HuH-7 (cell line): ENCODE data around the gene C22orf39.
A peak's percentile ranks its signal among the peaks of the same experiment; 100 is the strongest.
"Not testable (repeated sequence)": the region's sequence is repeated elsewhere in the genome, so short reads cannot be mapped to it uniquely, and the experiment has no call there.

Source experiments
- DNase-seq: peaks from one replicate; pipeline ENCODE4 v3.0.0; 2011; ENCODE audit warnings: low spot score

C22orf39 gene

DNA sequence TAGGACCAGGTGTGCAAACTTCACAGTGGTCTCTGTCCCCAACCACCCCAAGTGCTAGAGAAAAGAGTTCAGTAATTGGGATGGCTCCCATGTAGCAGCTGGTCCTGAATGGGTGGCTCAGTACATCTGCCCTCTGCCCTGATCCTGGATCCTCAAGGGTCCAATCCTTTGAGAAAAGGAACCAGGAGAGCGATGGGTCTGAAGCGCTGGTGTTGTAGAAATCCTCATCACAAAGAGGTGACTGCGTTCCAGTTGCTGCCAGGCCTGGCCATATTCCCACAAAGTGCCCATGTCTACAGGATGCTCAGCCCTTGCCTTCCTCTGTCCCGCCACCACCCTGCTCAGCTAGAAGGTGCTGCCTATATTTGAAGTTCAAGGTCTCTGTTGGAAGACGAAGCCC lies 6.2 kb upstream of the C22orf39 start:
- no peak for DNase-seq

DNA sequence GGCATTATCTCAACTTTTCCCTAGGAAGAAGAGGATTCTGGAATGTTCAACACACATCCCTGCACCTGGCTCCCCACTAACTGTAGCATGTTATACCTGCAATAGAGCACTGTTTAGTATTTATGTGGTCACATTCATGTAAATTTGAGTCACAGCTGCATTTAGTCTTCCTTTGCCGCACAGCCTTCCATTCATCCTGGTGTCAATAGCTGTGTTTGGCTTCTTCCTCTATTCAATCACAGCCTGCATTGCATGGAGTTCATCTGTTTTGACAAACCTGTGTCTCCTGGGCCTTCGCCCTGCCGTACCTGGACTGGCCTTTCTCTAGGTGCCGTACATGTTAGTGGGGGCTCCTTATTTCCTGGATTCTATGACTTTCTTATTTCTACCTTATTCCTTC lies 4.1 kb upstream of the C22orf39 start:
- no peak for DNase-seq

DNA sequence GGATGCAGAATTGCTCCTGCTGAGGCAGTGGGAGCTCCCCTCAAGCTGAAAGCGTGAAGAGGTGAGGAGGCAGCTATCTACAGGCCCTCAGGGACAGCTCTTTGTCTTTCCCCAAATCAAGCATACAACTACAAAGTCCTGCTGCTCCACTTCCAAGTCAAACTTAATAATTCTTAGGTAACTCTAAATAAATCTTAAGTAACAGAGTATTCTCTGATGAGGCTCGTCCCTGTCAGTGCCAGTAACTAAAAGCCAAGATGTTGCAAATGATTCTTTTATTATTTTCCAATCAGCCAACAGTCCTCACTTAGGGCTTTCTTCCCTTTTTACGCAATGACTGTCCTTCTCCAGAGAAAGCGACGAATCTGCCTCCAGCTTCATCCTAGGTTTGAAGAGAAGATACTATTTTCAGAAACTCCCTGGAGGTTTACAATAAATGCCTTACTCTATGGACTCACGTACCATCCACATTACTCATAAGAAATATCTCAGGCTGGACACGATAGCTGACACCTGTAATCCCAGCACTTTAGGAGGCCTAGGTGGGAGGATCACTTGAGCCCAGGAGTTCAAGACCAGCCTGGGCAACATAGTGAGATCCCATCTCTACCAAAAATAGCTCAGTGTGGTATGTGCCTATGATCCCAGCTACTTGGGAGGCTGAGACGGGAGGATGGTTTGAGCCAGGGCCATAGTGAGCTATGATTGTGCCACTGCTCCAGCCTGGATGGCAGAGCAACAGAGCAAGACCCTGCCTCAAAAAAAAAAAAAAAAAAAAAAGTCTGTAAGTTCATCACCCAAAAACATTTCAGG lies 3.1 kb upstream of the C22orf39 start:
- no peak for DNase-seq

DNA sequence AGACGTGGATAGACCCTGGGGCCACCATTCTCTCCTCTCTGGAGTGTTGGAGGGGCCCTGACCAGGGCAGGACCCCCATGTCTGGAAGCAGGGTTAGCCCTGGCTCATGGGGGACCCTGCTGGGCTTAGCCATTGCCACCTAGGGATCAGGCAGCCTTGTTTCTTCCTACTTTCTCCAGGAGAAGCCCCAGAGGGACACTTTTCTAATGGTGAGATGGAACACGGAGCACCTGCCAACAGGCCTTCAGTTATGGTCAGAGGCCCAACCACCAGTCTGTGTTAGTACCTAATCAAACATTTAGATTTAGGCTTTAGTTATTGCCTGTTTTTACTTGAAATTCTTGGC lies 1.9 kb upstream of the C22orf39 start:
- no peak for DNase-seq

DNA sequence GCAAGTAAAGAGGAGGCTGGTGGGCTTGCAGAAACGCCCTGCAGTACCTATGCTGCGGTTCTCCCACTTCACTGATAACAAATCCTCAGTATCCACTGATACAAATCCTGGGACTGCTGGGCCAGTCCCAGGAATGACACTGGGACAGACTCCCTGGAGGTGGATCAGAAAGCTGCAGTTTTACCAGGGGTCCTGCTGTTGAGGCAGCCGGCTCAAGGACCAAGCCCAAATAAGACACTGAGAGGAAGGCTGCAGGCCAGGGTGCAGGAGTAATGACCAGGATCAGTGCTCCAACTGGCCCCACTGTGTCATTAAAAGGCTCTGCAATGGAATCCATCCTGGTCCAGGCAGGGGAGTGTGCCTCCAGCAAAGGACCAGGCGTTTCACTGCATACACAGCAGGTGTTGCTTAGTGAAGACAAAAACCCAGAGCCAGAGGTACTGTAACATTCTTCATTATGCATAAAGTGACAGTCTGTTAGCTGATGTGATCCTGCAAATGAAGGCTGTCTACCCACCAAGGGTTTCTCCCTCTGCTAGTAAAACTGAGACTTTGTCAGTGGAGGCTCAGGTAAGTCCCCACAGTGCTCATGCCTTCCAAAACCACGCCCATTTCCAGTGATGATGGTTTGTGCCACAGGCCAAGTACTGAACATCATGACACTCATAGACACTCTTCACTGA lies 1.4 kb upstream of the C22orf39 start:
- DNase-seq = no peak

DNA sequence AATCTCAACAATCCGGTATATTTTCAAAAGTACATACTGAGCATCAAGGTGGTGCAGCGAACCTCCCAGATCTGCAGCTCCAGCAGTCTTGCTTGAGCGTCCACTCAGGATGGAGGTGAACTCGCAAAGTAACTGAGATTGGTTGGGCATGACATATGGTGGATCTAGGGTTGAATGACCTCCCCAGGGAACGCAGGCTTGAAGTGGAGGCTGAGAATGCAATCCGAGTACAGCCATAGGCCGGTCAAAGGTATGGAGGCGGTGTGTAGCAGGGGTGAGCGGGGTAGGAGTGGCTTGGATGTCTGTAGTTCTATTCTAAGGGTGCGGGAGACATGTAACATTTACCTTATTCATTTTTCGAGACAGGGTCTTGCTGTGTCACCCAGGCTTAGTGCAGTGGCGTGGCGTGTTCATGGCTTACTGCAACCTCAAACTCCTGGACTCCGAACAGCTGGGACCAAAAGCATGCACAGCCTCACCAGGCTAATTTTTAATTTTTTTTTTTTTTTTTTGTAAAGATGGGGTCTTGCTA lies 631 bp upstream of the C22orf39 start:
- peak; percentile 93 for DNase-seq

DNA sequence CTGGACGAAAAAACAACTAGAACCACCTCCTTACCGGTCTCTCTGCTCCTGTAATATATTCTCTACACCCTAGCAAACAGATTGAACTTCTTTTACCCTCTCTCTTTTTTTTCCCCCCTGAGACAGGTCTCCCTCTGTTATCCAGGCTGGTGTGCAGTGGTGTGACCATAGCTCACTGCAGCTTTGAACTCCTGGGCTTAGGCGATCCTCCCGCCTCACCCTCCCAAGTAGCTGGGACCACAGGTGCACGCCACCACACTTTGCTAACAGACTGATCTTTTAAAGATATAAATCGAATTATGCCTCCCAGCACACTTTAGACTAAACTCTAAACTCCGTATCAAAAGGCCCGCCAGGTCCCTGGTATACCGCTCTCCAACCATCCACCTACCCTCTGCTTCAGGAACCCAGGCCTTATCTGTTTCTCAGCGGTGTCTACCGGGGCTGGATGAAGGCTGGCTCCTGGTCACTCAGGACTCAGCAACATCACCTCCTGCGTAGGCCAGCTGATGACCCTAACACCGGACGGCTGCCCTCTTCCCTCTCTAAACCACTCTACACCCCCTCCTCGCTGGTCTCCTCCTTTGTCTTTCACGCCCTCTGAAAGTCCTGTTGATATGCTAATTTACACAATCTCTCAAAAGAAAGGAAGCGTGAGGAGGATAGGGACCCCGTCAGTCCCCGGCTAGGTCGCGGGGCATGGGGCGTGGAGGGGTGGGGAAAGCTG lies 745 bp downstream of the C22orf39 start:
- peak; percentile 25 for DNase-seq

DNA sequence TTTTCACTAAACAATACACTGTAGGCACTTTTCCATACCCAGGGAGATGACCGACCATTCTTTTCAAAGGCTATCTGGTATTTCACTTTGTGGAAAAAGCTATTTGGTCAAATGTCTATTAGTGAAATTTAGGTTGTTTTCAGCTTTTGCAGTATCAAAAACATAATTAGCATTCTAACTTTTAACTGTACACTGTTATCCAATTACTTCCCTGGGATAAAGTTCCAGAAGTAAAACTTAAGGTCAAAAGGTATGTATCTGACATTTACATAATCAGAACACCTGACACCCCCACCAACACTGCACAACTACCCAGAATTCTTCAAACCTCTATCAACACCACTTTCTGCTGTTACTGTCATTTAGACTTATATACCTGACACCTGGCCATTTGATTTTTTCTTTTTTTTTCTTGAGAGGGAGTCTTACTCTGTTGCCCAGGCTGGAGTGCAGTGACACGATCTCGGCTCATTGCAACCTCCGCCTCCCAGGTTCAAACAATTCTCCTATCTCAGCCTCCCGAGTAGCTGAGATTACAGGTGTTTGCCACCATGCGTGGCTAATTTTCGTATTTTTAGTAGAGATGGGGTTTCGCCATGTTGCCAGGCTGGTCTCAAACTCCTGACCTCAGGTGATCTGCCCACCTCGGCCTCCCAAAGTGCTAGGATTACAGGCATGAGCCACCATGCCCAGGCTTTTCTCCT lies 2.1 kb downstream of the C22orf39 start:
- DNase-seq = not testable (repeated sequence)

DNA sequence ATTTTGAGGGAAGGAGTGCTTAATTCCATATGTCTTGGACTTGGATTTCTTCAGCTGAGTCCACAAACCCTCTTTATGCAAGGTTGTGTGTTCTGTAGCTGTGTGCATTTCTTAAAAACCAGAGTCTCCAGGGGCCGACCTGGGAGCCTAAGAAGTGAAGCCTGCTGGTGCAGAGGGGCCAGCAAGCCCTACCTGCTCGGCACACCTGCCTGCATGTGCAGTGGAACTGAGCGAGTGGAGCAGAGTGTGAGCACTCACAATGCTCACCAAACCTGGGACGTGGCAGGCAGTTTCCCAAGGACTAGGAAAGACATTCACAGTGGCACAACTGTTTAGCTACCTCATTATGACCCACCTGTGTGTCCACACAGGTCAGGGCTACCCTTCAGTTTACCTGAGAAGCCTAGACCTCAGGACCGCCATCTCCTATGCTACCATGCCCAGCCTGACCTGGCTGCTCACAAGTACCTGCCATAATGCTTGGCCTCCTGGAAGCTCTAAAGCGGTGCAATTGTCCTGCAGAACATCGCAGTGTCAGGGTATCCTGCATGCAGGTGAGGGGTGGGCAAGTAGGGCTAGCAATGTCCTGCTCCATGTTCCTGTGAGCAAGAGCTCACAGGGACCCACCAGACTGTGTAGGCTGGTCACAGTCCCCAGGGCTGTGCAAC lies 3.8 kb downstream of the C22orf39 start:
- DNase-seq = no peak

DNA sequence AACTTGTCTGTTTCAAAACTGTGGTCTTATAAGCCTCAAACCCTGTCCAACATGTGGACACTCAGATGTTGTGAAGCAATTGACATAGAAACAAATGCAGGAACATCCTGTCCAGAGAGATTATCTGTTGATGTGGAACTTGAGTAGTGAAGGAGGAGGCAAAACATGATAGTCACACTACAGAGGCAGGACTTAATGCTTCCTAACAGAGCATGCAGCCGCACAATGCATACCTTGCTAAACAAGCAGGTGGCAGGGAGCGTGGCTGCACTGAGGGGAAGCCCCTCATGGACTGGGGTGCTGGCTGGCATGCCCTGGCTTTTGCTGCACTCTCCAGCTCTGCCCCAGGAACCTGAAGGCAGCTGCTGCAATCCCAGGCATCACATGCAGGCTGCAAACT lies 5.3 kb downstream of the C22orf39 start:
- no peak for DNase-seq

DNA sequence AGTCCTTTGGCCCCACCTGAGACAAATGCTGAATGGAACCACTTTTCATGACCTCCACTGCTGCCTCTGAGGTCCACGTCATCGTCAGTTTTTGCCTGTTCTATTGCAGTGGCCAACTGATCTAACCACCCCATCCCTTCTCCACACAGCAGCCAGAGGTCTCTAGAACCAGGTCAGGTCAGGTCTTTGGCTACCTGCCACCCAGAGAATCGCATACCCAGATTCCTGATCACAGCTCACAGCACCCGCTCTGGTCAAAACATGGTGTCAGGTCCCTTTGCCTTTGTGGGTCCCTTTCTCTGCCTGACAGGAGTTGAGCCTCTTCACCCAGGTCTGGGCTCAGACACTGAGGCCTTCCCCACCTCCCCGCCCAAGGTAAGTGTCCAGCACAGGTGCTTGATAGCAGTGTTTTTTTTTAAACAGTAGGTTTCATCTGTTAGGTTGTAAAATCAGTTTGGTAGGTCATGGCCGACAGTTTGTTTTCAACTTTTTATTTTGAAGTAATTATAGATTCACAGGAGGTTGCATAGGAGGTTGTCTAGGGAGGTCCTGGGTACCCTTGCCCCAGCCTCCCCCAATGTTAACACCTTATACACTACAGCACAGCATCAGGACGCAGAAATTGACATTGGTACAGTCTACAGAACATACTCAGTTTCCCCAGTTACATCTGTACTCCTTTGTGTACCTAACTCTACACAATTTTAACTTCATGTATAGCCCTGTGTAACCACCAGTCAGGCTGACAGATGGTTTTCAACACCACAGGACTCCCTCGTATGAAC lies 6.9 kb downstream of the C22orf39 start:
- DNase-seq = no peak

DNA sequence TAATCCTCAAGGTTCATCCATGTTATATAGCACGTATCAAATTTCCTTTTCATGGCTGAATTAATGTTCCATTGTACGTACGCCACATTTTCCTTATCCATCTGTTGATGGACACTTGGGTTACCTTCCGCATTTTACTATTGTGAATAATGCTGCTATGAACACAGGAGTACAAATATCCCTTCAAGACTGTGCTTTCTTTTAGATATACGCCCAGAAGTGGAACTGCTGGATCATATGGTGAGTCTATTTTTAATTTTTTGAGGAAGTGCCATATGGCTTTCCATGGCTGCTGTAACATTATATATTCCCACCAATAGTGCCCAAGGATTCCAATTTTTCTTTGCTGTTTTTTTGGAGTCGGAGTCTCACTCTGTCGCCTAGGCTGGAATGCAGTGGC lies 9.2 kb downstream of the C22orf39 start:
- no peak for DNase-seq

DNA sequence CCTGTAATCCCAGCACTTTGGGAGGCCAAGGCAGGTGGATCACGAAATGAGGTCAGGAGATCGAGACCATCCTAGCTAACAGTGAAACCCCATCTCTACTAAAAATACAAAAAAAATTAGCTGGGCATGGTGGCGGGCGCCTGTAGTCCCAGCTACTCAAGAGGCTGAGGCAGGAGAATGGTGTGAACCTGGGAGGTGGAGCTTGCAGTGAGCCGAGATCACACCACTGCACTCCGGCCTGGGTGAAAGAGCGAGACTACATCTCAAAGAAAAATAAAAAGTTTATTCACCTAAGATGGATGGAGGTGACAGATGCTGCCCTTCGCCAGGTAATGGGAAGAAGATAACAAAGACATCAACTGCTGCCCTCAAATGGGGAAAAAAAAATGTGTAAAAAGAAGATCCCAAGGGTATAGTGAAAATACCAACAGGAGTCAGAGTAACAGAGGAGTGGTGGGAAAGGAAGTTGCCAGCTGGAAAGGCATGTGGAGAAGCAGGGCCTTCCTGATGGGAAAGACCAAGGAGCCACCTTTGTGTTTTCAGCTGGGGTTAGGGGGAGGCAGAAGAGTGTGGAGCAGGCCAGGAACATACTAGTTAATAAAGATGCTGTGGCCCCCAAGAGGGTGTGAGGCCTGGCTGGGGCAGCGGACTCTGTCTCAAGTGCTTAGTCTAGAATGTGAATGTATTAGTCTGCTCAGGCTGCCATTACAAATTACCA lies 10.9 kb downstream of the C22orf39 start:
- not testable (repeated sequence) for DNase-seq

DNA sequence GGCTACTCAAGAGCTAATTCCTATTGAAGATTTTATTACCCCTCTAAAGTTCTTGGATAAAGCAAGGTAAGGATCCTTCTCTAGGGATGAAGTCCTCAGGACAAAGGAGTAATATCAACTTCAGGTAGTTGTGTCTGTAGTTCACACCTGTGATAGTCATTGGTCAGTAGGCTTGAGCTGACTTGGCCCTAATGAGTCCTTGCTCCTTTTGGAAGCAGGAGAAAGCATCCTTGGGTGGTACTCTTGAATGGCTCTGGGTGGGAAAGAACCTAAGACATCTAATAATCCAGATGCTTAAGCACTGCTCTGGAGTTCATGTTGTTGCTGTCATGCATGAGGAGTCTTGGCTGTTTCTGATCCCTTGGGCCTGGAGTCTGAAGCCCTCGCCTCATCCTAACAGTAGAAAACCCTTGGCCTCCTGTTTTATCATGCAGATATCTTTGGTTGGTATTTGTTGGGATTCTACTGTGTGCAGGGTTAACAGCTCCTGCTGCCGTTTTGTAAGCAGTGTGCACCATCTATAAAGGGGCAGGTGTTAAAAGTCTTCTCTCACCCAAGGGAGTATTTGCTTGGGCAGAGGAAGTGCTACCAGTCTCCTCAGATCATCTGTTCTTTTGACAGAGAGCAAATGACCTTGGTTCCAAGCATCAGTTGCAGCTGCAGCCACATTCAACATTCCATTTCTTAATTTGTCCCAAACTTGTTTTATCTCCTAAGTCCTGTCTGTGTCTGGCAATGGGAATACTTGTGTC lies 12.5 kb downstream of the C22orf39 start:
- no peak for DNase-seq

DNA sequence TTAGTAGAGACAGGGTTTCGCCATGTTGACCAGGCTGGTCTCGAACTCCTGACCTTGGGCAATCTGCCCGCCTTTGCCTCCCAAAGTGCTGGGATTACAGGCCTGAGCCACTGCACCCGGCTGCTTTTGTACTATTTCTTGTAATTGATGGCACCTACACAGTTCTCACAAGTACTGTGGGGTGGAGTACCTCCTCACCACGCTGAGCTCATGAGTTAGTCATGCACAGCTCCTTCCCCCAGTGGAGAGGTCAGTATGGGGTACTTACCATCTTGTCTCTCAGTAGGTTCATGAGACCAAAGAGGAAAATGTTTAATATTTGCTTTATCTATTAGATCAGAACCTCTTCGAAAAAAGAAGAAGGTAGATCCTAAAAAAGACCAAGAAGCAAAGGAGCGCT lies 13.1 kb downstream of the C22orf39 start:
- DNase-seq = no peak

DNA sequence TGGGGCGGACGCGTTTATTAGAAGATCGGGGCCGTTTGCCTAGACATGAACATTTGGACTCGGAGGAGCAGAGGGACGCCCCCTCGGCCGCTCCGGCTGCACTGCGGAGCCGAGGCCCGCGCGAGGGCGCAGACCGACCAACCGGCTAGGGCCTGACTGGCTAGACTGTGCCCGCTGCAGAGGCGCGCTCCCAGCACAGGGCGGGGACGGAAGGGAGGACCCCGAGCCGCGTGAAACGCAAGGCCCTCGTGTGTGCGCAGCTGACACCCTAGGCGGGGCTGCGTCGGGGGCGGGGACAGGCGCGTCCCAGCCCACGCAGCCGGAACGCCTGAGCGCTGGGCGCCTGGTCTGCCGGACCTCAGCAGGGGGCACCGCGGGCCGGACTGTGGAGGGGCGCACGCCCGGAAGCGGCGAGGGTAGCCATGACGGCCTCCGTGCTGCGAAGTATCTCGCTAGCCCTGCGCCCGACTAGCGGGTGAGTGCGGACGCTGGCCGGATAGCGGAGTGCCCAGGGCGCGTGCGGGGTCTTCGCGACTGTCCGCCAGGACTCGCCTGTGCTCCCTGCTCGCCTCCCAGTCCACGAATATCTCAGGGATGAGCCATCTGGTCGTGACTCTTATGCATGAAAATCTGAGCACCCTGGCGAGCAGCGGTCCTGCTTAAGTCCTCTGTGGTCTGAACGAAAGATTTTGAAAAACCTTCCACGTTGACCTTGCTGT lies 15.2 kb downstream of the C22orf39 start, which contains the start of gene MRPL40:
Gene MRPL40, plus strand, starts transcription at position 413 of the 719 bp plus-strand sequence. Its CDS starts 10 bp downstream, at position 423.
- peak; percentile 90 for DNase-seq

DNA sequence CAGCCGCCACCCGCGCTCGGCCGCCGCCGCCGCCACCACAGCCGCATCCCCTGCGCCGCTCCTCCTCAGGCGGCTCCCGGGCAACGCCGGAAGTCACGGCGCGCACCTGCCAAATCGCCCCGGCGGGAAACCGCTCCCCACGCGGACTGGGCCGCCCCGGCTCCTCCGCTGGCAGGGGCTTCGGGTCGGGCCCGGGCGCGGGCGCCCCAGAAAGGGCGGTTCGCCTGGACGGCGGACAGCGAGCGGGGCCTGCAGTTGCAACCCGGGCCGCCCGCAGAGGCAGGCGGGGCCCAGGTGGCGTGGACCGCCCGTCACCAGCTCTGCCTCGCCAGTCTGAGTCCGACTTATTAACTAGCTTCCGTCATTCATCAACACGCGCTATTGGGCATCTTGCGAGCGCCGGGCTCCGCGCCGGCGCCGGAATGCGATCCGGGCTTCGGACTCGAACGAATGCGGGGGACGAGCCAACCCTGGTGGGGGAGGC lies 15.8 kb downstream of the C22orf39 start, which contains the start of gene HIRA:
Gene HIRA, minus strand, starts transcription at position 85 of the 484 bp plus-strand sequence. CDS start 257 bp downstream, outside the sequence.
- DNase-seq = peak; percentile 72

DNA sequence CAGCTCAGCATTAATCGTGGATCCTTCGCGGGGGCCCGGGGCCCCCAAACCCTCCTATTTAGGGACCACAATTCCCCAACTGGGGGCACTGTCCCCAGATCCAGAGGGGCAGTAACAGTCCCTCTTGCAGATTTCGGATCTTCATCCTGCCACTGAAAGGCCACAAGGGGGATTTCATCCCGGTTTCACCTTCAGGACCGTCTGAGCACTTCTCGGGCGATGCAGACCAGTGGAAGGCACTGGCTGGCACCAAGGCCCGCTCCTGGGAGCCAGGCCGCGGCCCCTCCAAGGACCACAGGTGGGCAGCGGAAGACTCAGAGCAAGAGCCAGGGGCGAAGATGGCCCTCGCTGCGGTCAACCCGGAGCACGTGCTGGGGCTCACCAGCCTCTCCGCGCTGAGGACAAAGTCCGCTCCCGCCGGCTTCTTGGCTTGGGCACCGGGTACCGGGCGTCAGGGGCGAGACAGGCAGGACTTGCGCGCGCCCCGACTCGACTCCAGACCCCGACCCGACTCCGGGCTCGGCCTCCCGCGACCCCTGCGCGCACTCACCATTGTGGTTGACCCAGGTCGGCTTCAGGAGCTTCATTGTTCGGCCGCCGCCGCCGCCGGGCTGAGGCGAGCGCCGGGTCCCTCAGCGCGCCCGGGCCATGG lies 16.5 kb downstream of the C22orf39 start:
- peak; percentile 36 for DNase-seq
